OCI-LY7 (cell line): Measurements from ENCODE around the gene ZC3H12A. TPM values are rescaled to one million over a fixed set of nuclear protein-coding genes. Genes with fewer than 3 reads are reported as not detected.

Source experiments
- BruUV-seq: library from RNA; stranded (reverse); fragments of 400-500 nt; replicated peaks from 2 replicates; lab custom pipeline; 2021; lab: Mats Ljungman, UMichigan
- CTCF ChIA-PET: fragments of 300-600 bp; sonication (Branson Sonifier 250); formaldehyde crosslinking; loops from one replicate; lab custom pipeline; 2022; ENCODE audit warnings: antibody characterized with exemption; ENCODE audit not compliant: unreplicated experiment; lab: Charles Lee
- POLR2A ChIA-PET: fragments of 300-600 bp; sonication (Branson Sonifier 250); formaldehyde crosslinking; loops from one replicate; lab custom pipeline; 2022; ENCODE audit warnings: antibody characterized with exemption; lab: Charles Lee
- DNase-seq: peaks from one replicate; pipeline ENCODE4 v3.0.0-alpha.2; 2015; ENCODE audit warnings: low spot score
- H2AFZ ChIP-seq: fragments of 200-600 bp; sonication (generic), shearing (Covaris generic); 2 replicates; pipeline ENCODE4 v1.6.1; 2014; ENCODE audit warnings: mild to moderate bottlenecking, antibody characterized with exemption, low read length, moderate library complexity
- H3K27ac ChIP-seq: fragments of 200-600 bp; sonication (generic); 2 replicates; pipeline ENCODE4 v1.5.1; 2014; ENCODE audit warnings: mixed run types, low read depth, mild to moderate bottlenecking, moderate library complexity, low read length, inconsistent platforms; ENCODE audit not compliant: poor library complexity, severe bottlenecking
- H3K36me3 ChIP-seq: fragments of 200-600 bp; sonication (generic); 2 replicates; pipeline ENCODE4 v1.6.1; 2014; ENCODE audit warnings: mild to moderate bottlenecking, antibody characterized with exemption, low read length, moderate library complexity, mixed read lengths; ENCODE audit not compliant: insufficient read depth
- H3K4me1 ChIP-seq: fragments of 200-600 bp; sonication (generic); 2 replicates; pipeline ENCODE4 v1.5.1; 2014; ENCODE audit warnings: mild to moderate bottlenecking, low read length; ENCODE audit not compliant: insufficient read depth, poor library complexity, severe bottlenecking
- H3K4me2 ChIP-seq: fragments of 200-600 bp; sonication (generic); 2 replicates; pipeline ENCODE4 v1.6.1; 2014; ENCODE audit warnings: mild to moderate bottlenecking, low read length
- H3K4me3 ChIP-seq: fragments of 200-600 bp; sonication (generic); 2 replicates; pipeline ENCODE4 v1.5.1; 2014; ENCODE audit warnings: mild to moderate bottlenecking, low read depth, low read length; ENCODE audit not compliant: poor library complexity, severe bottlenecking
- H3K79me2 ChIP-seq: fragments of 200-600 bp; sonication (generic); 2 replicates; pipeline ENCODE4 v1.6.1; 2016; ENCODE audit warnings: low read depth, mild to moderate bottlenecking, low read length, moderate library complexity, mixed read lengths; ENCODE audit not compliant: insufficient read depth
- H3K9me2 ChIP-seq: fragments of 200-600 bp; sonication (generic); 2 replicates; pipeline ENCODE4 v1.6.1; 2016; ENCODE audit warnings: mild to moderate bottlenecking, low read length, mixed read lengths; ENCODE audit not compliant: insufficient read depth
- H3K9me3 ChIP-seq: fragments of 200-600 bp; sonication (generic); 2 replicates; pipeline ENCODE4 v1.6.1; 2014; ENCODE audit warnings: mild to moderate bottlenecking, mixed run types, low read length, mixed read lengths
- H4K20me1 ChIP-seq: fragments of 200-600 bp; sonication (generic); 2 replicates; pipeline ENCODE4 v1.6.1; 2014; ENCODE audit warnings: mild to moderate bottlenecking, antibody characterized with exemption, low read length, moderate library complexity, mixed read lengths; ENCODE audit not compliant: insufficient read depth
- CTCF ChIP-seq: fragments of 200-600 bp; sonication (generic); conservative IDR thresholded peaks from 2 replicates; pipeline ENCODE4 v1.5.1; 2014; ENCODE audit warnings: mild to moderate bottlenecking, antibody characterized with exemption, low read length, moderate library complexity, mixed read lengths
- EZH2phosphoT487 ChIP-seq: fragments of 200-600 bp; sonication (generic); IDR thresholded peaks from 2 replicates; pipeline ENCODE4 v1.6.1; 2018; ENCODE audit warnings: low read depth, borderline replicate concordance, mild to moderate bottlenecking, mixed run types, antibody characterized with exemption, low read length, moderate library complexity, mixed read lengths
- intact Hi-C: fragments of 100-400 bp; cut with micrococcal nuclease; formaldehyde crosslinking; loops from one replicate; pipeline ENCODE4 v1.10.0; 2022; ENCODE audit not compliant: unreplicated experiment
- total RNA-seq, 2 experiments: library from RNA; depleted of rRNA in 1 of 2; stranded (reverse); fragments of >200 nt in 1 of 2; shearing (Covaris generic) in 1 of 2; gene quantifications; 2 replicates each; pipeline ENCODE4 v1.2.3, GENCODE V29; 2014 to 2022

Gene ZC3H12A
- total RNA-seq, 2 experiments from 2014 or later: 11.5 to 20.7 TPM

DNA sequence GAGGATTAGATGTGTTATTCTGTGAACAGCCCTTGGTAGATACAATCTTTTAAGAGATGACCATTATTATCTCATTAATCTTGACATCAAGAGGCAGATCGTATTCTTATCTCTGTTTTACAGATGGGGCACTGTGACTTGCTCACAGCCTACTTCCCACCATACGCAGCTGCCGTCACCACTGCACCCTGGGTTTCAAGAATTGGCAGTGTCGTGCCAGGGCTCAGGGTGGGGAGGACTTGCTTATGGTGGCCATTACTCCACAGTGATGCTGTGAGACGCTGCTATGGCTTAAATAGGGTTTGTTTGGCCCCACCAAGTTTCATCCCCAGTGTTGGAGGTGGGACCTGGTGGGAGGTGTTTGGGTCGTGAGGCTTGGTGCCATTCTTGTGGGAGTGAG lies 45.4 kb upstream of the ZC3H12A start:
- no peak overlapping the region for H2AFZ ChIP-seq
- H3K9me2 ChIP-seq: no peaks in the 10 kb centered on the region
- H3K4me3 ChIP-seq: no peak overlapping the region
- DNase-seq: no peak
- H3K79me2 ChIP-seq: no peaks in the 10 kb centered on the region
- ChIA-PET CTCF (no interaction called here), POLR2A (no interaction called here)
- no peak for TF ChIP-seq CTCF
- no peak for TF ChIP-seq EZH2phosphoT487
- no peaks in the 10 kb centered on the region for H3K36me3 ChIP-seq
- intact Hi-C loops: no loop called here
- H3K27ac ChIP-seq: no peak overlapping the region
- no peaks in the 10 kb centered on the region for H4K20me1 ChIP-seq
- no peak overlapping the region for H3K4me2 ChIP-seq
- no TSS peak for BruUV-seq
- H3K4me1 ChIP-seq: no peaks in the 10 kb centered on the region
- no peaks in the 10 kb centered on the region for H3K9me3 ChIP-seq

DNA sequence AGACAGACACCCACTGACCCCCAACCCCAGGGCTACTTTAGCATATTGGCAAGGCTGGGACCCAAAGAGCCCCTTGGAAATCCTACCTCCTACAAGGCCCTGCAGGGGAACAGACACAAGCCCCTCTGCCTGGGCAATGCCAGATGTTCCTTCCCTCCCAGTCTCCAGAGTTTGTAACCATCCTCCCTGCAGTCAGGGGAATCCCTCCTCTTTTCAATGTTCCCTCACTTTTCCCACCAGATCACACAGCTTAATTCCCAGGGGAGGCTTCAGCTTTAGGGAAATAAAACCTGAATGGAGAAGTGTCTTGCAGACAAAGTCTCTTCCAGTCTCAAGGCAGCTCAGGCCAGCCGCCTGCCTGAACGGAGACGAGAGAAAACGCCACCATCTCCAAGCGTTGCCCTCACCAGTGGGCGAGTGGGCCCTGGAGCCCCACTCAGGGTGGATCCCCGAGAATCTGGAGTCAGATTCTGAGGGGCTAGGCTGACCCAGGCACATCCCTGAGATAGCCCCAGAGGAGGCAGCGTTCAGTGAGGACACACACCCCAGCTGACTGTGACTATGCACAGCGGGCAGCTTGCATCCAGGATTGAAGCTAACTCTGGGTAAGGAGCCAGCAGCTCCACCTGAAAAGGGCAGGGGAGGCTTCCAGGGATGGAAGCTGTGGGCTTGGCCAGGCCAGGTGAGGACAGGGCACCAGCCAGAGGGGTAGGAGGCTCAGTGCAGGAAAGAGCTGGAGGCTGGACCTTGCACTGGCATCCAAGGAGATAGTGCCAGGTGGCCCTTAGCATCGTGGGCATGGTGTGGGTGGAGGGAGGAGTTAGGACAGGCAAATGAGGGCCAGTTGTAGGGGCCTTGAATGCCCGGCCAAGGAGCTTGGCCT lies 44.0 kb upstream of the ZC3H12A start:
- Histone ChIP-seq H3K4me2 (no peak overlapping the region), H3K9me2 (no peaks in the 10 kb centered on the region), H4K20me1 (no peaks in the 10 kb centered on the region), H3K9me3 (no peaks in the 10 kb centered on the region), H3K36me3 (no peaks in the 10 kb centered on the region), H3K79me2 (no peaks in the 10 kb centered on the region), H3K4me1 (no peaks in the 10 kb centered on the region), H2AFZ (no peak overlapping the region), H3K4me3 (no peak overlapping the region), H3K27ac (no peak overlapping the region)
- POLR2A ChIA-PET: no interaction called here
- no TSS peak for BruUV-seq
- intact Hi-C loops: loop anchor here (5.0 kb wide), 1 partner anchor 393 kb away; no protein-coding TSS in a partner anchor
- CTCF ChIA-PET: no interaction called here
- TF ChIP-seq EZH2phosphoT487 (no peak), CTCF (no peak)
- DNase-seq: no peak

- Histone ChIP-seq H3K9me2 (no peaks in the 10 kb centered on the region), H3K27ac (no peak overlapping the region), H3K79me2 (no peaks in the 10 kb centered on the region), H3K36me3 (no peaks in the 10 kb centered on the region), H2AFZ (no peak overlapping the region), H3K4me2 (no peak overlapping the region), H3K4me1 (no peaks in the 10 kb centered on the region), H3K9me3 (no peaks in the 10 kb centered on the region), H3K4me3 (no peak overlapping the region), H4K20me1 (no peaks in the 10 kb centered on the region)
- POLR2A ChIA-PET: no interaction called here
- CTCF ChIA-PET: no interaction called here
- intact Hi-C loops: loop anchor here (5.0 kb wide), 1 partner anchor 395 kb away; no protein-coding TSS in a partner anchor
- DNase-seq: no peak
- TF ChIP-seq CTCF (no peak), EZH2phosphoT487 (no peak)
- BruUV-seq: no TSS peak
Observed at GRCh38 chr1:37432716-37433115, 41.7 kb upstream of the ZC3H12A start.
